ENCODE results near the gene NEK6. TPM values are rescaled to one million over a fixed set of nuclear protein-coding genes. Genes with fewer than 3 reads are reported as not detected.

The NEK6 gene
- total and polyA plus RNA-seq, 10 of the 15 experiments (the other 5 are each of a cell fraction or from before 2014, with no cell fraction given) = 31.3 to 161 (median 89.2) TPM

DNA sequence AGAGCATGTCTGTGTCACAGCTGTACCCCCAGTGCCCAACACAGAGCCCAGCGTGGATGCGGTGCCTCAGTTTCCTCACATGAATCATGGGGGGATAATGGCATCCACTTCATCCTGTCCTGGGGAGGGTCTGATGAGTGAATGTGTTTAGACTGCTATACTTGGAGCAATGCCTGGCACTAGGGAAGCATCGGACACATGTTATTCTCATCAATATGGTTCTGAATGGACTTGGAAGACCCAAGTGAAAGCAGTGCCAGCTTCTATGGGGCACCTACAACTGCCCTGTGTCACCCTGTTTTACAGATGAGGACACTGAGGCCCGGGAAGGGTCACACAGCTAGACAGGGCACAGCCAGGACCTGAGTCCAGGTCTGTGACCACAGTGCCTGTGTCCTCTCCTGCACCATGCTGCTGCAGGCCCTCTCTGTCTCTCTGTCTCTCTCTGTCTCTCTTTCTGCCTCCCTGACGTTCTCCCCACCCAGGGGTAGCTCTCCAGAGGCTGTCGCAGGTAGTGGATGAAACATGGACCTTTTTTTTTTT is 42.3 kb upstream of the NEK6 start:
- SMC1A ChIA-PET (ENCODE audit: uncharacterized antibody, unreplicated experiment) = interaction anchor here (1.0 to 13.1 kb wide), 6 partner anchors 15 to 79 kb away, joined by 4 to 249 read pairs (median 24); partner anchors contain the start of gene NEK6
- Histone ChIP-seq H4K20me1 (ENCODE audit: control insufficient read depth, insufficient read depth) (no peaks in the 10 kb centered on the region), H2AFZ (ENCODE audit: control insufficient read depth, low read depth, low read length) (no peak overlapping the region), H3K36me3 (ENCODE audit: control insufficient read depth in 2 of 2, insufficient read depth in 2 of 2, low read length in 1 of 2) (no peaks in the 10 kb centered on the region), H3K27me3 (replicated peaks in 1 of 2; ENCODE audit: control insufficient read depth in 2 of 2, insufficient read depth in 2 of 2, low read length in 1 of 2) (no peaks in the 10 kb centered on the region), H3K4me1 (ENCODE audit: control insufficient read depth, insufficient read depth, low read length) (peaks cover 68% of the 10 kb centered on the region), H3K4me3 (no peak overlapping the region), H3K79me2 (ENCODE audit: control insufficient read depth, insufficient read depth, low read length) (no peaks in the 10 kb centered on the region; the same call in 1 of the 2 replicates), H3K27ac (ENCODE audit: control insufficient read depth, insufficient read depth) (no peak overlapping the region), H3K4me2 (ENCODE audit: control insufficient read depth, insufficient read depth) (no peak overlapping the region), H3K9ac (ENCODE audit: control insufficient read depth, insufficient read depth, low read length) (no peak overlapping the region), H3K9me3 (replicated peaks; ENCODE audit: control insufficient read depth, insufficient read depth, low read length) (no peaks in the 10 kb centered on the region)
- DNase-seq (ENCODE audit: low read depth, low spot score) (no peak), ATAC-seq (no peak), FAIRE-seq (no peak)
- intact Hi-C loops (cut with micrococcal nuclease; ENCODE audit: unreplicated experiment) = no loop called here
- CTCF ChIA-PET = interaction anchor here (0.8 to 6.6 kb wide), 6 partner anchors 9 to 78 kb away, joined by 3 to 78 read pairs (median 4); no protein-coding TSS in a partner anchor
- POLR2A ChIA-PET = interaction anchor here (1.4 to 5.5 kb wide), 5 partner anchors 13 to 76 kb away, joined by 4 to 59 read pairs (median 30); partner anchors contain the start of gene NEK6
- 64% methylated on average over 6 of the region's 6 CpGs for WGBS (ENCODE audit: insufficient coverage, insufficient replicate concordance, low lambda C conversion rate, missing lambda C conversion rate)
- no TSS peak for BruUV-seq (replicated peaks)
- in situ Hi-C loops (cut with MboI) = loop anchor here (25.0 kb wide), 1 partner anchor 1422 kb away; no protein-coding TSS in a partner anchor
- TF ChIP-seq JUND (IDR thresholded peaks at IDR 0.05; ENCODE audit: low read depth, low read length) = no peak
- no peak for TF ChIP-seq BRCA1 (IDR thresholded peaks at IDR 0.05; ENCODE audit: low read depth, low read length)
- TF ChIP-seq EP300 (IDR thresholded peaks at IDR 0.05; ENCODE audit: borderline replicate concordance in 1 of 2, control insufficient read depth in 1 of 2, low read depth in 2 of 2, low read length in 2 of 2) = no peak
- no peak for TF ChIP-seq TARDBP (IDR thresholded peaks at IDR 0.05; ENCODE audit: borderline replicate concordance)
- TF ChIP-seq FOXK2 (IDR thresholded peaks at IDR 0.05) = no peak
- TF ChIP-seq, protein P1, sequence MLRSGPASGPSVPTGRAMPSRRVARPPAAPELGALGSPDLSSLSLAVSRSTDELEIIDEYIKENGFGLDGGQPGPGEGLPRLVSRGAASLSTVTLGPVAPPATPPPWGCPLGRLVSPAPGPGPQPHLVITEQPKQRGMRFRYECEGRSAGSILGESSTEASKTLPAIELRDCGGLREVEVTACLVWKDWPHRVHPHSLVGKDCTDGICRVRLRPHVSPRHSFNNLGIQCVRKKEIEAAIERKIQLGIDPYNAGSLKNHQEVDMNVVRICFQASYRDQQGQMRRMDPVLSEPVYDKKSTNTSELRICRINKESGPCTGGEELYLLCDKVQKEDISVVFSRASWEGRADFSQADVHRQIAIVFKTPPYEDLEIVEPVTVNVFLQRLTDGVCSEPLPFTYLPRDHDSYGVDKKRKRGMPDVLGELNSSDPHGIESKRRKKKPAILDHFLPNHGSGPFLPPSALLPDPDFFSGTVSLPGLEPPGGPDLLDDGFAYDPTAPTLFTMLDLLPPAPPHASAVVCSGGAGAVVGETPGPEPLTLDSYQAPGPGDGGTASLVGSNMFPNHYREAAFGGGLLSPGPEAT (IDR thresholded peaks at IDR 0.05; ENCODE audit: low read depth) = no peak
- no peak for TF ChIP-seq CBFB (IDR thresholded peaks at IDR 0.05; ENCODE audit: low read depth)
- no peak for TF ChIP-seq NFYA (IDR thresholded peaks at IDR 0.05; ENCODE audit: borderline replicate concordance, low read depth, low read length)
- TF ChIP-seq CBX3 (IDR thresholded peaks at IDR 0.05; ENCODE audit: borderline replicate concordance, low read depth) = no peak
- TF ChIP-seq MTA2 (IDR thresholded peaks at IDR 0.05; ENCODE audit: low read depth) = no peak
- TF ChIP-seq SUZ12 (IDR thresholded peaks at IDR 0.05; ENCODE audit: unreplicated experiment) = no peak
- RAD21 ChIA-PET (ENCODE audit: unreplicated experiment) = interaction anchor here (1.0 to 16.1 kb wide), 5 partner anchors 15 to 78 kb away, joined by 3 to 293 read pairs (median 38); no protein-coding TSS in a partner anchor

Measured in GM12878 (cell line).